Liver (tissue), 9 donors: ENCODE measurements around the gene SPATS2L. TPM values are rescaled to one million over a fixed set of nuclear protein-coding genes. Genes with fewer than 3 reads are reported as not detected.

ENCODE experiments used
- DNase-seq: peaks from one replicate; pipeline ENCODE4 v3.0.0-alpha.2; 2017; ENCODE audit warnings: low spot score
- H3K27ac ChIP-seq, 2 donors: one replicate each; pipeline ENCODE4 v1.7.0; 2013; ENCODE audit warnings: inconsistent platforms in 2 of 2, low read length in 2 of 2, control low read depth in 1 of 2, low read depth in 1 of 2, mild to moderate bottlenecking in 1 of 2
- H3K27me3 ChIP-seq, 4 donors: one replicate each; pipeline versions ENCODE4 v1.6.1 to v1.7.0; 2013; ENCODE audit warnings: low read length in 3 of 4, inconsistent platforms in 1 of 4, mild to moderate bottlenecking in 1 of 4, moderate library complexity in 1 of 4; ENCODE audit not compliant: control insufficient read depth in 4 of 4, insufficient read depth in 4 of 4
- H3K36me3 ChIP-seq, 4 donors: one replicate each; pipeline versions ENCODE4 v1.6.1 to v1.7.0; 2013; ENCODE audit warnings: low read length in 3 of 4, mild to moderate bottlenecking in 3 of 4, low read depth in 1 of 4, moderate library complexity in 1 of 4; ENCODE audit not compliant: control insufficient read depth in 4 of 4, insufficient read depth in 3 of 4
- H3K4me1 ChIP-seq, 4 donors: one replicate each; pipeline versions ENCODE4 v1.6.1 to v1.7.0; 2013; ENCODE audit warnings: low read length in 3 of 4, mild to moderate bottlenecking in 3 of 4, moderate library complexity in 1 of 4; ENCODE audit not compliant: control insufficient read depth in 4 of 4, insufficient read depth in 4 of 4
- H3K4me3 ChIP-seq, 3 donors: one replicate each; pipeline versions ENCODE4 v1.6.1 to v1.7.0; 2013; ENCODE audit warnings: low read length in 3 of 3, control low read depth in 1 of 3, low read depth in 1 of 3, mild to moderate bottlenecking in 1 of 3
- H3K9ac ChIP-seq, 2 donors: one replicate each; pipeline ENCODE4 v1.7.0; 2013; ENCODE audit warnings: low read length in 2 of 2, mild to moderate bottlenecking in 2 of 2, moderate library complexity in 2 of 2, control low read depth in 1 of 2, low read depth in 1 of 2
- H3K9me3 ChIP-seq, 4 donors: one replicate each; pipeline versions ENCODE4 v1.6.1 to v1.7.0; 2013; ENCODE audit warnings: low read length in 3 of 4; ENCODE audit not compliant: control insufficient read depth in 4 of 4
- ATF3 ChIP-seq: IDR thresholded peaks from 2 replicates; pipeline ENCODE4 v1.6.1; 2016; ENCODE audit warnings: antibody characterized with exemption
- FOXA1 ChIP-seq: IDR thresholded peaks from 2 replicates; pipeline ENCODE4 v1.6.1; 2016; ENCODE audit warnings: antibody characterized with exemption
- HNF4A ChIP-seq, 2 donors: conservative IDR thresholded peaks; 2 replicates each; pipeline ENCODE4 v1.6.1; 2016; ENCODE audit warnings: antibody characterized with exemption in 2 of 2, mild to moderate bottlenecking in 2 of 2
- MAX ChIP-seq: IDR thresholded peaks from 2 replicates; pipeline ENCODE4 v1.6.1; 2016; ENCODE audit warnings: antibody characterized with exemption
- NR2F2 ChIP-seq: IDR thresholded peaks from 2 replicates; pipeline ENCODE4 v1.6.1; 2016; ENCODE audit warnings: antibody characterized with exemption
- RAD21 ChIP-seq, 2 donors: IDR thresholded peaks; 2 replicates each; pipeline ENCODE4 v1.6.1; 2016; ENCODE audit warnings: antibody characterized with exemption in 2 of 2, mild to moderate bottlenecking in 2 of 2
- REST ChIP-seq: IDR thresholded peaks from 2 replicates; pipeline ENCODE4 v1.6.1; 2016; ENCODE audit warnings: antibody characterized with exemption, mild to moderate bottlenecking
- WGBS: extraction: QIAGEN DNeasy Blood & Tissue Kit; methylation state at CpG from one replicate; pipeline ENCODE4 v1.1.7; 2013; 5-methylcytosine and 5-hydroxymethylcytosine counted together
- polyA plus RNA-seq, 2 donors: library from polyadenylated mRNA; stranded (reverse) in 1 of 2; unstranded in 1 of 2; fragments of 200-250 nt in 1 of 2; fragments of >200 nt in 1 of 2; fragmentation: Nextera tagmentation in 1 of 2; extraction: Ambion mirVana in 1 of 2; gene quantifications; one replicate each; pipeline versions ENCODE4 v1.2.1 to v1.2.3, GENCODE V29; 2013 to 2015
- total RNA-seq, 2 donors: library from RNA; depleted of rRNA; stranded (reverse); fragments of >200 nt; gene quantifications; one replicate each; pipeline ENCODE4 v1.2.3, GENCODE V29; 2014
- donor health status: healthy.
- donor health status: healthy.
- donor health status: healthy.
- donor health status: healthy.
- donor health status: healthy.

Gene SPATS2L
- total and polyA plus RNA-seq, 4 donors, result 31.4 to 49.9 (median 42.4) TPM

GRCh38 chr2:200307724-200308545 is 1.4 kb downstream of the SPATS2L start:
- no peak for DNase-seq
- Histone ChIP-seq H3K27me3 (no peaks in the 10 kb centered on the region), H3K4me3 (peak overlapping the region; percentile 60 to 98 (median 67)), H3K27ac (peak overlapping the region; percentile 93 to 96), H3K4me1 (peaks cover 5 to 52% (median 48%) of the 10 kb centered on the region in 4 donors), H3K9ac (peak overlapping the region; percentile 52 to 75), H3K36me3 (no peaks in the 10 kb centered on the region), H3K9me3 (no peaks in the 10 kb centered on the region)
- 2% methylated on average over 20 of the region's 20 CpGs for WGBS
- TF ChIP-seq REST (peak; percentile 19), ATF3 (no peak), HNF4A (conservative IDR thresholded peaks at IDR 0.05) (peak in 1 of 2 donors; percentile 9)

- WGBS, result 30% methylated on average over 5 of the region's 5 CpGs
- H3K9ac ChIP-seq, result peak overlapping the region; percentile 52 to 75
- TF ChIP-seq MAX (no peak), RAD21 (IDR thresholded peaks at IDR 0.05) (peak; percentile 16 to 34)
Measured at GRCh38 chr2:200308546-200309295, 2.2 kb downstream of the SPATS2L start.

GRCh38 chr2:200309296-200310049 is 3.0 kb downstream of the SPATS2L start:
- DNase-seq, result no peak
- WGBS, result 45% methylated on average over 1 of the region's 1 CpG
- TF ChIP-seq HNF4A (conservative IDR thresholded peaks at IDR 0.05) (peak in 1 of 2 donors; percentile 28), FOXA1 (no peak), ATF3 (peak; percentile 80), NR2F2 (no peak)
- H3K36me3 ChIP-seq, result no peaks in the 10 kb centered on the region
- peak overlapping the region; percentile 93 to 96 for H3K27ac ChIP-seq
- H3K9ac ChIP-seq, result no peak overlapping the region
- H3K9me3 ChIP-seq, result no peaks in the 10 kb centered on the region
- H3K4me3 ChIP-seq, result peak overlapping the region in 2 of 3 donors; percentile 27 to 54
- H3K4me1 ChIP-seq, result peaks cover 5 to 64% (median 60%) of the 10 kb centered on the region in 4 donors
- no peaks in the 10 kb centered on the region for H3K27me3 ChIP-seq

More at GRCh38 chr2:200308546-200309295, 2.2 kb downstream of the SPATS2L start:
- peak overlapping the region; percentile 93 to 96 for H3K27ac ChIP-seq
- H3K4me1 ChIP-seq, result peaks cover 5 to 57% (median 54%) of the 10 kb centered on the region in 4 donors
- no peaks in the 10 kb centered on the region for H3K9me3 ChIP-seq
- H3K27me3 ChIP-seq, result no peaks in the 10 kb centered on the region
- H3K4me3 ChIP-seq, result peak overlapping the region; percentile 54 to 98 (median 60)
- DNase-seq, result no peak
- H3K36me3 ChIP-seq, result no peaks in the 10 kb centered on the region
